Retinal pigment epithelial cell (primary cell): Measurements from ENCODE around the gene DENND5A.
A peak's percentile ranks its signal among the peaks of the same experiment; 100 is the strongest.
"Not testable (repeated sequence)": the region's sequence is repeated elsewhere in the genome, so short reads cannot be mapped to it uniquely, and the experiment has no call there.

Experiments used
- DNase-seq: peaks from one replicate; pipeline ENCODE4 v3.0.0-alpha.2; 2010; ENCODE audit warnings: low read depth
- H3K4me3 ChIP-seq: 2 replicates; pipeline ENCODE4 v1.5.1; 2011; ENCODE audit warnings: mild to moderate bottlenecking, low read length, control low read depth, moderate library complexity
- TF ChIP-seq, protein P1 (sequence below): conservative IDR thresholded peaks from 2 replicates; pipeline ENCODE4 v1.5.1; 2011; ENCODE audit warnings: low read depth, low read length, control low read depth, inconsistent platforms

DENND5A gene

DNA sequence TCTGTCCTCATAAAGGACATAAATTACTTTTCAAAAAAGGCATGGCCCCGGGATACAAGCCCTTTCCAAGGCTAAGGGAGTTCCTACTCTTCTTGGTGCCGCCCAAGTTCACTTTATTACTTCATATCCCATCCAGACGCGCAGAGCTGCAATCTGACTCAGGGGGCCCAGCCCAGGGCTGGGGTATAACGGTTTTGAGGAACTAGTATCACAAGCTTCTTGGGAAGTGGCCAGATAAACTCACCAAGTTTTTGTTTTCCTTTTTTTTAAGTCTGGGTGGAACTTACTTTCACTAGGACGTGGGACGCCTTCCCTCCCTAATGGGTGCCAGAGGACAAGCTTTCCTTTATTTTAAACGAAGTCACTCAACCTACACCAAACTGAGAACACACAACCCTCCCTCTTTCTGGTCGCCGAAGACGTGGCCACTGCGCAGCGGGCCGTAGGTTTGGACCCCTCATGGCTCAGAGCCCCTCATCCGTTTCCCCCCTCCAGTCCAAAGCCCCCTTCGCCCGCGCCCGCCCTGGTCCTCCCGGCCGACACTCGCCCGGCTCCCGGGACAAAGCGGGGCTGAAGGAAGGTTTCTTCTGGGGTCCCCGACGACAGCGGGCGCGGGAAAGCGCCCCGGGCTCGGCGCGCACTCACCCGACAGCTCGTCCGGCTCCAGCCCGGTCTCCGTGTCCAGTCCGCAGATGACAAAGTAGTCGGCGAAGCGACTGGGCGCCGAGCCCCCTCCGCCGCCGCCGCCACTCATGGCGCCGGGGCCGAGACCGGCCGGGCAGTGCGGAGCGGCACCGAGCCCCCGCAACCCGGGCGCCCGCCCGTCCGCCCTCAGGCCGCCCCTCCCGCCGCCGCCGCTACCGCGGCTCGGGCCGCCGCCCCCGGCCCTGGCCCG lies 587 bp downstream of the DENND5A start:
- peak; percentile 10 for DNase-seq
- H3K4me3 ChIP-seq = peak overlapping the region; percentile 85
- TF ChIP-seq, protein P1, sequence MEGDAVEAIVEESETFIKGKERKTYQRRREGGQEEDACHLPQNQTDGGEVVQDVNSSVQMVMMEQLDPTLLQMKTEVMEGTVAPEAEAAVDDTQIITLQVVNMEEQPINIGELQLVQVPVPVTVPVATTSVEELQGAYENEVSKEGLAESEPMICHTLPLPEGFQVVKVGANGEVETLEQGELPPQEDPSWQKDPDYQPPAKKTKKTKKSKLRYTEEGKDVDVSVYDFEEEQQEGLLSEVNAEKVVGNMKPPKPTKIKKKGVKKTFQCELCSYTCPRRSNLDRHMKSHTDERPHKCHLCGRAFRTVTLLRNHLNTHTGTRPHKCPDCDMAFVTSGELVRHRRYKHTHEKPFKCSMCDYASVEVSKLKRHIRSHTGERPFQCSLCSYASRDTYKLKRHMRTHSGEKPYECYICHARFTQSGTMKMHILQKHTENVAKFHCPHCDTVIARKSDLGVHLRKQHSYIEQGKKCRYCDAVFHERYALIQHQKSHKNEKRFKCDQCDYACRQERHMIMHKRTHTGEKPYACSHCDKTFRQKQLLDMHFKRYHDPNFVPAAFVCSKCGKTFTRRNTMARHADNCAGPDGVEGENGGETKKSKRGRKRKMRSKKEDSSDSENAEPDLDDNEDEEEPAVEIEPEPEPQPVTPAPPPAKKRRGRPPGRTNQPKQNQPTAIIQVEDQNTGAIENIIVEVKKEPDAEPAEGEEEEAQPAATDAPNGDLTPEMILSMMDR = no peak

DNA sequence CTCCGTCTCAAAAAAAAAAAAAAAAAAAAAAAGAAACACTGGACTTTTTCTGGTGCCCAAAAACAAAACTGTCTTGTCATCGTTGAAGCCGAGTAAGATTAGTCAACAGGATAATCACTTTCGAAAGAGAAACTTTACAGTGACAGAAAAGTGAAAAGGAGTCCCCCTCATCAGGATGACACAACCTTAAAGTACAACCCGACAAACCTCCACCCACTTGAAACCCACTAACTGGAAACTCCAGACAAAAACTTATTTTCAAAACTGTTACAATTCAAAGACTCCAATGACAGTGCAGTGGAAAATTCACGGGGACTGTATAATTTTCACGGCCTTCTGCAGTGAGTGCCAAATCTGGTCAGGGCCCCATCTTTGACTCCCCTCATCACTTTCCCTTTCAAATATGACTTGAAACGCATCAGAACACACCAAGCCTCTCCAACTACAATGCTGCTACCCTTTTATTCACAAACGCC lies 1.3 kb downstream of the DENND5A start:
- TF ChIP-seq, protein P1 = no peak
- no peak for DNase-seq
- H3K4me3 ChIP-seq = peak overlapping the region; percentile 85

DNA sequence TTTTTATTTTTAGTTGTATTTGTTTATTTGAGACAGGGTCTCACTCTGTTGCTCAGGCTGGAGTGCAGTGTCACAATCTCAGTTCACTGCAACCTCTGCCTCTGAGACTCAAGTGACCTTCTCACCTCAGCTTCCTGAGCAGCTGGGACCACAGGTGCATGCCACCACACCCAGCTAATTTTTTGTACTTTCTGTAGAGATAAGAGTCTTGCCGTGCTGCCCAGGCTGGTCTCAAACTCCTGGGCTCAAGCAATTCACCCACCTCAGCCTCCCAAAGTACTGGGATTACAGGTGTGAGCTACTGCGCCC lies 4.4 kb downstream of the DENND5A start:
- not testable (repeated sequence) for DNase-seq, H3K4me3 ChIP-seq

DNA sequence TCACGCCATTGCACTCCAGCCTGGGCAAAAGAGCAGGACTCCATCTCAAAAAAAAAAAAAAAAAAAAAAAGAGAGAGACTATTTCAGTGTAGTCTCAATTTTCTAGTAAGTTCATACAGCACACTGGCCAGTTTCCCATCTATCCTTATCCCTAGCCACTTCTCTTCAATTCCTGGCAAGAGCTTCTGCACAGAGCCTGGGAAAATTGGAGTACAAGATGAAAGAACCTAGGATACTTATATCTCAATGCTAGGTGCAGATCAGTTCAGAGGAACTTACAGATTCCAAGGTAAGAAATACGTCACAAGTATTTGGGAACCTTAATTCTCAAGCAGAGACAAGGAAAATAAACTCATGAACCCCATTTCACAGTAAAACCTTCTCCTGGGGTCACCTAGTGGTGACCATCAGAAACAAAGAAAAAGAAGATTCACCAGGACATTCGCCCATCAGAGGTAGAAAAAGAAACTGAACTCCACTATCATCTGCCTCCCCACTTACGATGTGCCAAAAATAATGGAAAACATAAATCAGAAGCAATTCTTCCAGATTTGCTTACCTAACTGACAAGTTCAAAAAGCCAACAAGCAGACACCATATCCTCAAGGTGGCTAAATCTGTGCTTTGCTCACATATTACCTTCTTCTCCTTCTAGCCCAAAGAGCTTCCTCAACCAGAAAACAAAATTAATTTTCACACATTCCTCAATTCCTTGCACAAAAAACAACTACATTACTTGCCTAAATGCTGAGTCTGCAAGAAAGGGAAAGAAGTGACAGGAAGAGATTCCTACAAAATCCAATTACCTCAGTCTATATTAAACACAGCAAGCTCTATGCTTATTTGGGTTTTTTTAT lies 4.9 kb downstream of the DENND5A start:
- TF ChIP-seq, protein P1 = peak; percentile 17
- DNase-seq = no peak
- H3K4me3 ChIP-seq = no peak overlapping the region

DNA sequence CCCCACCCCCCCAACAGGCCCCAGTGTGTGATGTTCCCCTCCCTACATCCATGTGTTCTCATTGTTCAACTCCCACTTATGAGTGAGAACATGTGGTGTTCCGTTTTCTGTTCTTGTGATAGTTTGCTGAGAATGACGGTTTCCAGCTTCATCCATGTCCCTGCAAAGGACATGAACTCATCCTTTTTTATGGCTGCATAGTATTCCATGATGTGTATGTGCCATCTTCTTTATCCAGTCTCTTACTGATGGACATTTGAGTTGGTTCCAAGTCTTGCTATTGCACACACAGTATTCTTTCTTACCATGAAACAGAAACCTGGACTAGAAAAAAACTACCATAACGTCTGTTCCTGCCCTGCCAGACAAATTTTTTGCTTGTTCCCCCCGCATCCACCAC lies 6.9 kb downstream of the DENND5A start:
- DNase-seq, H3K4me3 ChIP-seq: not testable (repeated sequence)

DNA sequence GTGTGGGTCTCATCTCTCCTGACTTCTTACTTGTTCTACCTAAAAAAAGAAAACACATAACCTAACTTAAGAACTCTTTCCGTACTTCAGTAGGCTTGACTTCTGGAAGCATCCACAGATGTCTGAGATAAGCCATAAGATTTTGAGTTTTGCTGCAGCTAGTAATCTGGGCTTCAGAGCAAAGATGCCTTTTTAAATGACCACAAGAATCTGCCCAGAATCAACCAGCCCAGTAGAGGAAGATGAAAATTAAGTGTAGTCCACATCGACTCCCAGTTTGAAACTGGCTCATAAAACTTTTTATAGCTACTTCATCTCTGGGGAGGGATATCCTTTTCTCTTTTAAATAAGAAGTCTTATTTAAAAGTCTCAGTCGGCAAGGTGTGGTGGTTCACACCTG lies 10.7 kb downstream of the DENND5A start:
- TF ChIP-seq, protein P1 = no peak
- no peak for DNase-seq
- H3K4me3 ChIP-seq = no peak overlapping the region

DNA sequence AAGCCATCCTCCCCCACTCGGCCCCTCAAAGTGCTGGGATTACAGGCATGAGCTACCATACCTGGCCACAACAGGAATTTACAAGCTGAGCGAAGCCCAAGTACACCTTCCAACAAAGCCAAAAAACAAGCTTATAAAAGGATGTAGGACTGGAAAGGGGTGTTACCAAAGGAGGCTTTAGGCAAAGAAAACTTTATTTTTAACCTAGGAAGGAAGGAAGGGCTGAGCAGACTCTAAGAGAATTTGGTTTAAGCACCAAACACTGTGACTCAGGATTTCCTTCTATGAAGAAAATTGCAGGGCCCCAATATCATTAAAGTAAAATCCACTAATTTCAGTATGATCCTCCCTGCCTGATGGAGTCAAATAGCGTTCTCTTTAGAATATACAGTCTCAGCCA lies 12.1 kb downstream of the DENND5A start:
- no peak overlapping the region for H3K4me3 ChIP-seq
- DNase-seq = no peak
- TF ChIP-seq, protein P1 = no peak

DNA sequence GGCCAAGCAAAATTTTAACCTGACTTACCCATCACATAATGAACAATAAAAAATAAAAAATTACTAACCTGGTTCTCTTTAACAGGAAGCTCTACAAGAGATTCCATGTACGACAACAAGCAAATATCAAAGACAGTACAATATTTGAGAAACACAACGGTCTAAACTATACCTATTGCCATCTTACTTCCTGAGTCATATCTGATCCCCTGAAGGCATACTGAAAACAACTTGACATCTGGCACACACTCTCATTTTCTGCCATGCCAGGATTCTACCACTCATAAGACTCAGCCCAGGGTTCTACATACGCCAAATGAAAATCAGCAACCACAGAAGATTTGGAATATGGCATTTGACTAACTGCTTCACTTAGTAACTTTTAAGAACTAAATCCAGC lies 13.8 kb downstream of the DENND5A start:
- TF ChIP-seq, protein P1 = no peak
- no peak overlapping the region for H3K4me3 ChIP-seq
- DNase-seq = no peak
